Measurements from ENCODE around the gene NFATC1. TPM values are rescaled to one million over a fixed set of nuclear protein-coding genes. Genes with fewer than 3 reads are reported as not detected.

NFATC1 gene
- total and polyA plus RNA-seq, 5 experiments from 2014 or later: 12.7 to 51.0 (median 34.9) TPM

DNA sequence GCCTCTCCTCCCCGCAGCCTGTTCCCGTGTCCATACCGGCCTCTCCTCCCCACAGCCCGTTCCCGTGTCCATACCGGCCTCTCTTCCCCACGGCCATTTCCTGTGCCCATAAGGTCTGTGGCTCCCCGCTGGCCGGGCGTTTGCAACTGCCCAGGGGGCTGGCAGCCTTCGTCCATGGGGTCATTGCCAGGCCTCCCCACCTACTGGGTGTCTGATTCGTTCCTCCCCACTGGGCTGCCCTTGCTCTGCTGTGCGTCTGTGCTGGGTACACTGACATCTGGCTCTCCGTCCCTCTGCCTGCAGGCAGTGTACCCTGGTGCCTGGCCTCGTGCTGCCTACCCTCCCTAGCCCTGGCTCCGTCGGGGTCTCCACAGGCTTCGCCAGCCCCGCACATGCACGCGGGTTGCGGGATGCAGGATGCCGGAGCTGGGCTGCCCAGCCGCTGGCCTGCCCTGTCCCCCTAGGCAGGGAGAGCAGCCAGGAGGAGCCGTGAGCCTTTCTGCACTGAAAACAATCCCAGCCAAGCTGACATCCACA, 67.8 kb downstream of the NFATC1 start:
- Mint-ChIP-seq H3K4me3 (no peak overlapping the region), H3K9me3 (no peaks in the 10 kb centered on the region), H3K27me3 (no peaks in the 10 kb centered on the region), H3K4me1 (peaks cover 6 to 36% (median 24%) of the 10 kb centered on the region in 4 donors), H3K36me3 (peaks cover 0 to 57% (median 0%) of the 10 kb centered on the region in 3 donors), H3K27ac (peak overlapping the region in 2 of 10 donors; percentile 4 to 20)
- POLR2A ChIA-PET: no interaction called here
- ATAC-seq (no peak), DNase-seq (no peak)

DNA sequence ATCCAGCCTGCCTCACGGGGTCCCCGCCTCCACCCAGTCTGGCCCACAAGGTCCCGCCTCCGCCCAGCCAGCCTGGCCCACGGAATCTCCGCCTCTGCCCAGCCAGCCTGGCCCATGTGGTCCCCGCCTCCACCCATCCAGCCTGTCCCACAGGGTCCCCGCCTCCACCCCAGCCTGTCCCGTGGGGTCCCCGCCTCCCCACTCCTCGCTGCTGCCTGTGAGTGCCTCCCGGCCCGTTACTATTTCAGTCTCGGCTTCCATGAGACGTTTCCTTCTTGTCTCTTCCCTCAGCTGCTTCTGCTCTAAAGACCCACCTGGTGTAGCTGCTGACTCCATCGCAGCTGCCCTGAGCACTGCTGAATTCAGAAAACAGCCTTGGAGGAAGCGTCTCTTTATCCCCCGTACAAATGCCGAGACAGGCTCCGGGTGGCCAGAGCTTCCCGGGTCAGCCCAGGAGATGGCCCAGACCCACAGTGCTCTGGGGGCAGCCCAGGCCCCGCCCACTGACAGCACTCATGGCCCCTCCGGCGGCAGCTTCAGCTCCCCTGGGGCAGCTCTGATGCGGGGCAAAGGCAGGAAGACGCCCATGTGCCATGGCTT, 69.8 kb downstream of the NFATC1 start:
- Mint-ChIP-seq H3K9me3 (no peaks in the 10 kb centered on the region), H3K27me3 (no peaks in the 10 kb centered on the region), H3K4me1 (peaks cover 5 to 24% (median 15%) of the 10 kb centered on the region in 4 donors), H3K27ac (peak overlapping the region in 7 of 10 donors; percentile 24 to 74 (median 56)), H3K4me3 (peak overlapping the region in 2 of 10 donors; percentile 12 to 75), H3K36me3 (peaks cover 0 to 63% (median 0%) of the 10 kb centered on the region in 3 donors)
- ATAC-seq: peak in 1 of 2 donors; percentile 28
- peak in 1 of 10 donors; percentile 18 for DNase-seq
- POLR2A ChIA-PET: no interaction called here

- Mint-ChIP-seq H3K36me3 (peaks cover 0 to 68% (median 0%) of the 10 kb centered on the region in 3 donors), H3K4me1 (peaks cover 5 to 23% (median 15%) of the 10 kb centered on the region in 4 donors), H3K9me3 (no peaks in the 10 kb centered on the region), H3K4me3 (peak overlapping the region in 1 of 10 donors; percentile 58), H3K27ac (peak overlapping the region in 6 of 10 donors; percentile 18 to 83 (median 54)), H3K27me3 (no peaks in the 10 kb centered on the region)
- no peak for ATAC-seq
- POLR2A ChIA-PET: no interaction called here
- peak in 1 of 10 donors; percentile 26 for DNase-seq
Observed at GRCh38 chr18:79466591-79466990, 70.9 kb downstream of the NFATC1 start.

GRCh38 chr18:79467126-79467525, 71.4 kb downstream of the NFATC1 start:
- no peak for ATAC-seq
- no peaks in the 10 kb centered on the region for H3K27me3 Mint-ChIP-seq
- no peak overlapping the region for H3K4me3 Mint-ChIP-seq
- H3K27ac Mint-ChIP-seq: peak overlapping the region in 2 of 10 donors; percentile 36 to 61
- no peaks in the 10 kb centered on the region for H3K9me3 Mint-ChIP-seq
- POLR2A ChIA-PET: no interaction called here
- peaks cover 0 to 64% (median 0%) of the 10 kb centered on the region in 3 donors for H3K36me3 Mint-ChIP-seq
- no peak for DNase-seq
- peaks cover 5 to 19% (median 15%) of the 10 kb centered on the region in 4 donors for H3K4me1 Mint-ChIP-seq

GRCh38 chr18:79468119-79468789, 72.5 kb downstream of the NFATC1 start:
- DNase-seq (peak in 1 of 10 donors; percentile 13), ATAC-seq (no peak)
- peaks cover 5 to 19% (median 15%) of the 10 kb centered on the region in 4 donors for H3K4me1 Mint-ChIP-seq
- no peaks in the 10 kb centered on the region for H3K27me3 Mint-ChIP-seq
- no peaks in the 10 kb centered on the region for H3K9me3 Mint-ChIP-seq
- peak overlapping the region in 9 of 10 donors; percentile 29 to 87 (median 51) for H3K27ac Mint-ChIP-seq
- POLR2A ChIA-PET: interaction anchor here (1.2 kb wide), 1 partner anchor 12 kb away, joined by 3 read pairs; no protein-coding TSS in a partner anchor
- no peak overlapping the region for H3K4me3 Mint-ChIP-seq
- H3K36me3 Mint-ChIP-seq: peaks cover 0 to 58% (median 2%) of the 10 kb centered on the region in 3 donors

- peak overlapping the region in 1 of 10 donors; percentile 45 for H3K4me3 Mint-ChIP-seq
- H3K9me3 Mint-ChIP-seq: no peaks in the 10 kb centered on the region
- peak overlapping the region in 1 of 10 donors; percentile 64 for H3K27ac Mint-ChIP-seq
- H3K4me1 Mint-ChIP-seq: peaks cover 5 to 19% (median 15%) of the 10 kb centered on the region in 4 donors
- POLR2A ChIA-PET: no interaction called here
- no peak for ATAC-seq
- no peak for DNase-seq
- peaks cover 0 to 52% (median 2%) of the 10 kb centered on the region in 3 donors for H3K36me3 Mint-ChIP-seq
- no peaks in the 10 kb centered on the region for H3K27me3 Mint-ChIP-seq
Observed at GRCh38 chr18:79469309-79469708, 73.6 kb downstream of the NFATC1 start.

- Mint-ChIP-seq H3K4me1 (peaks cover 5 to 18% (median 14%) of the 10 kb centered on the region in 4 donors), H3K27ac (peak overlapping the region in 3 of 10 donors; percentile 64 to 86 (median 83)), H3K27me3 (no peaks in the 10 kb centered on the region), H3K9me3 (no peaks in the 10 kb centered on the region), H3K36me3 (peaks cover 0 to 50% (median 2%) of the 10 kb centered on the region in 3 donors), H3K4me3 (no peak overlapping the region)
- ATAC-seq (no peak), DNase-seq (no peak)
- POLR2A ChIA-PET: no interaction called here
Observed at GRCh38 chr18:79469751-79470505, 74.2 kb downstream of the NFATC1 start.

GRCh38 chr18:79470547-79470946, 74.8 kb downstream of the NFATC1 start:
- Mint-ChIP-seq H3K27ac (no peak overlapping the region), H3K36me3 (peaks cover 0 to 44% (median 2%) of the 10 kb centered on the region in 3 donors), H3K27me3 (no peaks in the 10 kb centered on the region), H3K4me3 (no peak overlapping the region), H3K9me3 (no peaks in the 10 kb centered on the region), H3K4me1 (peaks cover 4 to 13% (median 8%) of the 10 kb centered on the region in 4 donors)
- POLR2A ChIA-PET: no interaction called here
- no peak for DNase-seq
- ATAC-seq: no peak

DNA sequence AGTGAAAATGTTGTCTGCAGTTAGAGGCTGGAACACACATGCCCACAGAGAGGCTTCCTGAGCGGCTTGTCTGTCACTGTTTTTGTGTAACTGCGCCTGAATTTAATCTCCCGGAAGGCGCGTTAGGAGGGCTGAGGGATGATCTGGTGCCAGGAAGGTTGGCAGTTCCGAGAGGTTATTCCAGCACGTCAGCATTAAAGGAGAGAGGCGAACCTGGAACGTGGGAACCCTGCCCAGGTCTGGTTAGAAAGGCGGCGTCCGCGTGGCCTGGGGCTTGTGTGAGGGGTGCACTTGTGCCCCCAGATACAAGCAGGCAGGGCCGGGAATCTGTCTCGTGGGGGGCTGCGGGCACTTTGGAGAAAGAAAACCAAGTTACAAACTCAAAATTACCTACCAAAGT, 75.3 kb downstream of the NFATC1 start:
- POLR2A ChIA-PET: no interaction called here
- Mint-ChIP-seq H3K27me3 (no peaks in the 10 kb centered on the region), H3K36me3 (peaks cover 0 to 43% (median 2%) of the 10 kb centered on the region in 3 donors), H3K4me1 (peaks cover 0 to 13% (median 8%) of the 10 kb centered on the region in 4 donors), H3K9me3 (no peaks in the 10 kb centered on the region), H3K27ac (peak overlapping the region in 5 of 10 donors; percentile 6 to 71 (median 43)), H3K4me3 (no peak overlapping the region)
- DNase-seq (no peak), ATAC-seq (no peak)

DNA sequence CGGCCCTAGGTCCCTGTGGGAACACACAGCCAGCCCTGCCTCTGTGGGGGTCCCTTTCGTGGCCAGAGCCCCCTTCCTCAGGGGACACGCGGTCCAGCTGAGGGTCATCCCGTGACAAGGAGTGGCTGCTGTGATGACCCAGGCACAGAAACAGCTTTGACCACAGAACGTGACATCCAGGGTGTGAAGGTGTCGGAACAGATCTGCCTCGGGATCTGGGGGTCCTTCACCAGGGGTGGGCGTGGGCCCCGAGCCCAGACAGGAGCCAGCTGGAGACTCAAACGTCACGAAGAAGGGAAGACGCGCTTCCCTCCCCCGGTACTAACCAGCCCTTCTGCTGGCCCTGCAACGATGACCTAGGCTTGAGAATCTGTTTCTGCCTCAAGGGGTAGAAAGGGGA, 75.9 kb downstream of the NFATC1 start:
- no peaks in the 10 kb centered on the region for H3K27me3 Mint-ChIP-seq
- H3K9me3 Mint-ChIP-seq: no peaks in the 10 kb centered on the region
- peaks cover 0 to 11% (median 7%) of the 10 kb centered on the region in 4 donors for H3K4me1 Mint-ChIP-seq
- POLR2A ChIA-PET: no interaction called here
- no peak overlapping the region for H3K4me3 Mint-ChIP-seq
- ATAC-seq (no peak), DNase-seq (no peak)
- no peak overlapping the region for H3K27ac Mint-ChIP-seq
- peaks cover 0 to 39% (median 2%) of the 10 kb centered on the region in 3 donors for H3K36me3 Mint-ChIP-seq

DNA sequence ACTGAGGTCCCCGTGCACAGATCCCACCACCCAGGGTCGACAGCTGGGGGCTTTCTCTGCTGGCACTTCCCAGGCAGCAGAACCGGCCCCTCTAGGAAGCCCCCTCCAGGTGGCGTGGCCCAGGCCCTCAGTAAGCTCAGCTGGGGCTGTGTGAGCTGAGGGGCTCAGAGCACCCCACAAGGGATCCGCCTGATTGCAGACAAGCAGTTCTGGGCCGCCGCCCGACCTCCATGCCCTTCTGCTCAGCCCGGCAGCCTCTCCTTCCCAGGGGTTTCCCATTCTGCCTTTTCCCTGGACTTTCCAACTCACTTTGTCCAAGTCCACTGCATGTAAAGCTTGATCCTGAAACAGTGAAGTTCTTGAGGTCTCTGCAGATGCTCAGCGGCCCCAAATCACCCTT, 76.4 kb downstream of the NFATC1 start:
- Mint-ChIP-seq H3K9me3 (no peaks in the 10 kb centered on the region), H3K27me3 (no peaks in the 10 kb centered on the region), H3K4me1 (peaks cover 0 to 11% (median 5%) of the 10 kb centered on the region in 4 donors), H3K36me3 (peaks cover 0 to 38% (median 2%) of the 10 kb centered on the region in 3 donors), H3K4me3 (no peak overlapping the region), H3K27ac (peak overlapping the region in 1 of 10 donors; percentile 61)
- DNase-seq (no peak), ATAC-seq (no peak)
- POLR2A ChIA-PET: no interaction called here

- POLR2A ChIA-PET: no interaction called here
- Mint-ChIP-seq H3K36me3 (peaks cover 0 to 33% (median 2%) of the 10 kb centered on the region in 3 donors), H3K4me1 (peaks cover under 1 to 11% (median 6%) of the 10 kb centered on the region in 4 donors), H3K27me3 (no peaks in the 10 kb centered on the region), H3K27ac (peak overlapping the region in 6 of 10 donors; percentile 22 to 67 (median 58)), H3K4me3 (no peak overlapping the region), H3K9me3 (no peaks in the 10 kb centered on the region)
- ATAC-seq: no peak
- DNase-seq: no peak
Observed at GRCh38 chr18:79472946-79473345, 77.2 kb downstream of the NFATC1 start.
